KMS-11 (cell line): ENCODE results near the gene PVR.

Experiments
- H2AFZ ChIP-seq: fragments of 200-600 bp; sonication (generic); 2 replicates; pipeline ENCODE4 v1.6.1; 2016; ENCODE audit warnings: antibody characterized with exemption, mixed run types, low read depth
- H3K27ac ChIP-seq: fragments of 200-600 bp; sonication (generic); 2 replicates; pipeline ENCODE4 v1.6.1; 2016; ENCODE audit warnings: mild to moderate bottlenecking, mixed run types
- H3K27me3 ChIP-seq: fragments of 200-600 bp; sonication (generic); 2 replicates; pipeline ENCODE4 v1.6.1; 2017; ENCODE audit warnings: mild to moderate bottlenecking, low read depth, mixed run types, moderate library complexity; ENCODE audit not compliant: insufficient read depth
- H3K36me3 ChIP-seq: fragments of 200-600 bp; sonication (generic); 2 replicates; pipeline ENCODE4 v1.6.1; 2017; ENCODE audit warnings: mild to moderate bottlenecking, mixed run types; ENCODE audit not compliant: insufficient read depth
- H3K4me1 ChIP-seq: fragments of 200-600 bp; sonication (generic); 2 replicates; pipeline ENCODE4 v1.6.1; 2016; ENCODE audit warnings: mild to moderate bottlenecking, low read depth, mixed run types; ENCODE audit not compliant: poor library complexity, severe bottlenecking
- H3K4me2 ChIP-seq: fragments of 200-600 bp; sonication (generic); 2 replicates; pipeline ENCODE4 v1.7.0; 2016; ENCODE audit warnings: mild to moderate bottlenecking, mixed run types
- H3K4me3 ChIP-seq: fragments of 200-600 bp; sonication (generic); IDR thresholded peaks from 2 replicates; pipeline ENCODE4 v1.6.1; 2017; ENCODE audit warnings: low read depth, low read length, mixed read lengths; ENCODE audit not compliant: insufficient read depth
- H3K79me2 ChIP-seq: fragments of 200-600 bp; sonication (generic); 2 replicates; pipeline ENCODE4 v1.6.1; 2016; ENCODE audit warnings: low read depth, mixed run types; ENCODE audit not compliant: insufficient read depth
- H3K9ac ChIP-seq: fragments of 200-600 bp; sonication (generic); 2 replicates; pipeline ENCODE4 v1.6.1; 2016; ENCODE audit warnings: mild to moderate bottlenecking, mixed run types
- H4K20me1 ChIP-seq: fragments of 200-600 bp; sonication (generic); 2 replicates; pipeline ENCODE4 v1.6.1; 2016; ENCODE audit warnings: mild to moderate bottlenecking, mixed run types; ENCODE audit not compliant: insufficient read depth
- CTCF ChIP-seq: fragments of 200-600 bp; sonication (generic); conservative IDR thresholded peaks from 2 replicates; pipeline ENCODE4 v1.6.1; 2017; ENCODE audit warnings: low read depth, mild to moderate bottlenecking, antibody characterized with exemption, low read length, moderate library complexity, mixed read lengths

PVR gene

GRCh38 chr19:44598880-44599279 lies 44.8 kb upstream of the PVR start:
- H4K20me1 ChIP-seq = no peaks in the 10 kb centered on the region
- no peak overlapping the region for H2AFZ ChIP-seq
- H3K27me3 ChIP-seq = 0 out of 2 replicates have a peak, but pooled peaks cover 3% of the 10 kb centered on the region
- H3K9ac ChIP-seq = no peak overlapping the region
- H3K4me1 ChIP-seq = no peaks in the 10 kb centered on the region
- no peak overlapping the region for H3K27ac ChIP-seq
- TF ChIP-seq CTCF = no peak
- H3K36me3 ChIP-seq = no peaks in the 10 kb centered on the region
- H3K4me3 ChIP-seq = no peak overlapping the region
- no peak overlapping the region for H3K4me2 ChIP-seq
- H3K79me2 ChIP-seq = no peaks in the 10 kb centered on the region

- no peak for TF ChIP-seq CTCF
- H3K4me1 ChIP-seq = no peaks in the 10 kb centered on the region
- H3K79me2 ChIP-seq = no peaks in the 10 kb centered on the region
- no peak overlapping the region for H3K4me2 ChIP-seq
- H3K27ac ChIP-seq = no peak overlapping the region
- H3K4me3 ChIP-seq = no peak overlapping the region
- 0 out of 2 replicates have a peak, but pooled peaks cover 3% of the 10 kb centered on the region for H3K27me3 ChIP-seq
- no peak overlapping the region for H2AFZ ChIP-seq
- H3K9ac ChIP-seq = no peak overlapping the region
- H3K36me3 ChIP-seq = no peaks in the 10 kb centered on the region
- no peaks in the 10 kb centered on the region for H4K20me1 ChIP-seq
Measured at GRCh38 chr19:44600466-44600865, 43.2 kb upstream of the PVR start.

GRCh38 chr19:44602081-44602480 lies 41.6 kb upstream of the PVR start:
- Histone ChIP-seq H4K20me1 (no peaks in the 10 kb centered on the region), H3K36me3 (no peaks in the 10 kb centered on the region), H3K27ac (no peak overlapping the region), H3K27me3 (0 out of 2 replicates have a peak, but pooled peaks cover 3% of the 10 kb centered on the region), H2AFZ (no peak overlapping the region), H3K4me3 (no peak overlapping the region), H3K79me2 (no peaks in the 10 kb centered on the region), H3K4me1 (no peaks in the 10 kb centered on the region), H3K9ac (no peak overlapping the region), H3K4me2 (no peak overlapping the region)
- no peak for TF ChIP-seq CTCF

- TF ChIP-seq CTCF = no peak
- Histone ChIP-seq H3K27me3 (0 out of 2 replicates have a peak, but pooled peaks cover 3% of the 10 kb centered on the region), H3K79me2 (no peaks in the 10 kb centered on the region), H3K4me1 (no peaks in the 10 kb centered on the region), H2AFZ (no peak overlapping the region), H4K20me1 (no peaks in the 10 kb centered on the region), H3K27ac (no peak overlapping the region), H3K9ac (no peak overlapping the region), H3K36me3 (no peaks in the 10 kb centered on the region), H3K4me3 (no peak overlapping the region), H3K4me2 (no peak overlapping the region)
Measured at GRCh38 chr19:44603201-44603945, 40.3 kb upstream of the PVR start.
